ENCODE data around the gene CCNY.

The CCNY gene

GRCh38 chr10:35460852-35461460 is 124.6 kb downstream of the CCNY start:
- no peak for DNase-seq (ENCODE audit: low read depth)
- TF ChIP-seq CTCF (IDR thresholded peaks at IDR 0.05; ENCODE audit: low read depth, low read length, missing control alignments) = no peak
- no peak overlapping the region for H3K4me3 ChIP-seq (ENCODE audit: low read depth, low read length)
- in situ Hi-C loops (cut with HindIII; ENCODE audit: low sequenced_read_pairs) = no loop called here

GRCh38 chr10:35462491-35462934 is 126.2 kb downstream of the CCNY start:
- H3K4me3 ChIP-seq (ENCODE audit: low read depth, low read length) = no peak overlapping the region
- TF ChIP-seq CTCF (IDR thresholded peaks at IDR 0.05; ENCODE audit: low read depth, low read length, missing control alignments) = no peak
- in situ Hi-C loops (cut with HindIII; ENCODE audit: low sequenced_read_pairs) = no loop called here
- DNase-seq (ENCODE audit: low read depth) = no peak

GRCh38 chr10:35463105-35463867 is 127.0 kb downstream of the CCNY start:
- TF ChIP-seq CTCF (IDR thresholded peaks at IDR 0.05; ENCODE audit: low read depth, low read length, missing control alignments) = no peak
- no peak for DNase-seq (ENCODE audit: low read depth)
- in situ Hi-C loops (cut with HindIII; ENCODE audit: low sequenced_read_pairs) = no loop called here

GRCh38 chr10:35463878-35464277 is 127.6 kb downstream of the CCNY start:
- H3K4me3 ChIP-seq (ENCODE audit: low read depth, low read length) = no peak overlapping the region
- in situ Hi-C loops (cut with HindIII; ENCODE audit: low sequenced_read_pairs) = no loop called here
- TF ChIP-seq CTCF (IDR thresholded peaks at IDR 0.05; ENCODE audit: low read depth, low read length, missing control alignments) = no peak
- no peak for DNase-seq (ENCODE audit: low read depth)

More at GRCh38 chr10:35463105-35463867, 127.0 kb downstream of the CCNY start:
- no peak overlapping the region for H3K4me3 ChIP-seq (ENCODE audit: low read depth, low read length)

GRCh38 chr10:35464825-35465456 is 128.6 kb downstream of the CCNY start:
- no peak overlapping the region for H3K4me3 ChIP-seq (ENCODE audit: low read depth, low read length)
- TF ChIP-seq CTCF (IDR thresholded peaks at IDR 0.05; ENCODE audit: low read depth, low read length, missing control alignments) = no peak
- in situ Hi-C loops (cut with HindIII; ENCODE audit: low sequenced_read_pairs) = no loop called here
- no peak for DNase-seq (ENCODE audit: low read depth)

GRCh38 chr10:35465673-35466072 is 129.4 kb downstream of the CCNY start:
- no peak for DNase-seq (ENCODE audit: low read depth)
- TF ChIP-seq CTCF (IDR thresholded peaks at IDR 0.05; ENCODE audit: low read depth, low read length, missing control alignments) = no peak
- no peak overlapping the region for H3K4me3 ChIP-seq (ENCODE audit: low read depth, low read length)
- in situ Hi-C loops (cut with HindIII; ENCODE audit: low sequenced_read_pairs) = no loop called here
